Measurements from ENCODE around the gene TPST1.

GRCh38 chr7:66272321-66272720 is 67.2 kb downstream of the TPST1 start:
- TF ChIP-seq, protein P1, sequence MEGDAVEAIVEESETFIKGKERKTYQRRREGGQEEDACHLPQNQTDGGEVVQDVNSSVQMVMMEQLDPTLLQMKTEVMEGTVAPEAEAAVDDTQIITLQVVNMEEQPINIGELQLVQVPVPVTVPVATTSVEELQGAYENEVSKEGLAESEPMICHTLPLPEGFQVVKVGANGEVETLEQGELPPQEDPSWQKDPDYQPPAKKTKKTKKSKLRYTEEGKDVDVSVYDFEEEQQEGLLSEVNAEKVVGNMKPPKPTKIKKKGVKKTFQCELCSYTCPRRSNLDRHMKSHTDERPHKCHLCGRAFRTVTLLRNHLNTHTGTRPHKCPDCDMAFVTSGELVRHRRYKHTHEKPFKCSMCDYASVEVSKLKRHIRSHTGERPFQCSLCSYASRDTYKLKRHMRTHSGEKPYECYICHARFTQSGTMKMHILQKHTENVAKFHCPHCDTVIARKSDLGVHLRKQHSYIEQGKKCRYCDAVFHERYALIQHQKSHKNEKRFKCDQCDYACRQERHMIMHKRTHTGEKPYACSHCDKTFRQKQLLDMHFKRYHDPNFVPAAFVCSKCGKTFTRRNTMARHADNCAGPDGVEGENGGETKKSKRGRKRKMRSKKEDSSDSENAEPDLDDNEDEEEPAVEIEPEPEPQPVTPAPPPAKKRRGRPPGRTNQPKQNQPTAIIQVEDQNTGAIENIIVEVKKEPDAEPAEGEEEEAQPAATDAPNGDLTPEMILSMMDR (IDR thresholded peaks at IDR 0.05), result no peak
- TF ChIP-seq POLR2A (IDR thresholded peaks at IDR 0.05), result no peak
